GM18499 (cell line): ENCODE measurements around the gene TNFSF9.

Experiments
- ATAC-seq: cut with Tn5 transposase; IDR thresholded peaks from one replicate; pipeline ENCODE4 v1.9.1; 2021; ENCODE audit warnings: moderate number of reproducible peaks; ENCODE audit not compliant: insufficient read depth, unreplicated experiment

The TNFSF9 gene, protein sequence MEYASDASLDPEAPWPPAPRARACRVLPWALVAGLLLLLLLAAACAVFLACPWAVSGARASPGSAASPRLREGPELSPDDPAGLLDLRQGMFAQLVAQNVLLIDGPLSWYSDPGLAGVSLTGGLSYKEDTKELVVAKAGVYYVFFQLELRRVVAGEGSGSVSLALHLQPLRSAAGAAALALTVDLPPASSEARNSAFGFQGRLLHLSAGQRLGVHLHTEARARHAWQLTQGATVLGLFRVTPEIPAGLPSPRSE

DNA sequence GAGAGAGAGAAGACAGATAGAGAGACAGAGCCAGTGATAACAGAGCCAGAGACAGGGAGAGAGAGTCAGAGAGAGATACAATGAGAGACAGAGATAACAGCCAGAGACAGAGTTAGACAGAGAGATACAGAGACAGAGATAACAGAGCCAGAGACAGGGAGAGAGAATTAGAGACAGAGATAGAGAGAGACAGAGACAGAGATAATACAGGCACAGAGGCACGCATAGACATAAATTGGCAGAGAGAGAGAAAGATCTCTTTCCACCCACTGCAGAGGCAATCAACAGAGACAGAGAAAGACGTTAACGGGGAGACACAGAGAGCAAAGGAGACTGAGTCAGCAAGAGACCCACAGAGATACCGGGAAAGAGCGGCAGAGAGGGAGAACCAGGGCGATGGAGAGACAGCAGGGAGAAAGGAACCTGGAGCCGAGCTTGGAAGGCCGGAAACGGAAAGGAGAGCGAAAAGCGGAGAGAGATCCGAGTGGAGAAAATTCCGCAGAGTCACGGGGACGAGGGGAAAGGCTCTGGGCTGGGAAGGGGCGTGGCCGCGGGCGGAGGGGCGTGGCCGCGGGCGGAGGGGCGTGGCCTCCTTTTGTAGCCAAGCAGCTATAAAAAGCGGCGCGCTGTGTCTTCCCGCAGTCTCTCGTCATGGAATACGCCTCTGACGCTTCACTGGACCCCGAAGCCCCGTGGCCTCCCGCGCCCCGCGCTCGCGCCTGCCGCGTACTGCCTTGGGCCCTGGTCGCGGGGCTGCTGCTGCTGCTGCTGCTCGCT is at the start of gene TNFSF9:
TSS of gene TNFSF9 (plus strand) at position 641 of the 777 bp plus-strand sequence. CDS start at position 652, 11 bp downstream.
- ATAC-seq: no peak

DNA sequence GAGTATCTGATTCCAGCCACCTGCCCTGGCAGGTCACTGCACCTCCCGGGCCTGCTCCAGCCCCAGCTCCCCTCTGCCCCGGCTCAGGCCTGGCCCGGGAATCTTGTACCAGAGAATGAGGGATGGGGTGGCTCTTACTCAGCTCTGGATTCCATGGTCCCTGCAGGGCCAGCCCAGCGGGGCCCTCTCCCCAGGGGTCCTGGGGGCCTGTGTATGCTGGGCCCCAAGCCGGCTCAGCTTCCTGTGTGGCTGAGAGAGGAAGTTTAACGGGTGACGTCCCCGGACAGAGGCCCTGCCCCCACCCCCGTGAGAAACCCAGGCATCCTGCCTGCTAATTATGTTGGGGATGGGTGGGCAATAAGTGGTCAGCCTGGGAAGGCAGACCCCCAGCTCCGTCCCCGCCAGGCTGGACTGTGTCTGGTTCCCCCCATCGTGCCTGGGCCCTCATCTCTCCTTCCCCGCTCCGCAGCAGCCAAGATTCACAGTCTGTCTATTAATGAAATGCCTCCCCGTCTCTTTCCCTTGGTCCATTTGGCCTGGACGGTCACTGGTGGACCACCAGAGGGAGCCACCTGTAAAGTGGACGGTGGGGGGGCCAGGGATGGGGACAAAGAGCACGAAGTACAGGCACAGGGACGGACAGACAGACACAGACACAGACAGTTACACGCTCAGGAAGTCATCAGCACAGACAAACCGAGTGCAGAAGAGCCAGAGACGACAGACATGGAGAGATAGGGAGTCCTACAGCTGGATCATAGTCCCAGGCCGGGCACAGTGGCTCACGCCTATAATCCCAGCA is 49.1 kb upstream of the TNFSF9 start, which contains the start of gene DENND1C:
TSS of gene DENND1C (minus strand) at position 247 of the 802 bp plus-strand sequence. CDS start at position 155, 92 bp downstream.
- ATAC-seq: no peak

DNA sequence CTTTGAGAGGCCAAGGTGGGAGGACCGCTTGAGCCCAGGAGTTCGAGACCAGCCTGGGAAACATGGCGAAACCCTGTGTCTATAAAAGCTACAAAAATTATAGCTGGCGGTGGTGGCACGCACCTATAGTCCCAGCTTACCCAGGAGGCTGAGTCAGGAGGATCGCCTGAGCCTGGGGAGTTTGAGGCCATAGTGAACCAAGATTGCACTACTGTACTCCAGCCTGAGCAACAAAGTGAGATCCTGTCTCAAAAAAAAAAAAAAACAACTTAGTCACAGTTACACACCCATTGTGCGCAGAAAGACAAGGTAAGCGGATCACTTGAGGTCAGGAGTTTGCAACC is 48.5 kb upstream of the TNFSF9 start:
- ATAC-seq: no peak

DNA sequence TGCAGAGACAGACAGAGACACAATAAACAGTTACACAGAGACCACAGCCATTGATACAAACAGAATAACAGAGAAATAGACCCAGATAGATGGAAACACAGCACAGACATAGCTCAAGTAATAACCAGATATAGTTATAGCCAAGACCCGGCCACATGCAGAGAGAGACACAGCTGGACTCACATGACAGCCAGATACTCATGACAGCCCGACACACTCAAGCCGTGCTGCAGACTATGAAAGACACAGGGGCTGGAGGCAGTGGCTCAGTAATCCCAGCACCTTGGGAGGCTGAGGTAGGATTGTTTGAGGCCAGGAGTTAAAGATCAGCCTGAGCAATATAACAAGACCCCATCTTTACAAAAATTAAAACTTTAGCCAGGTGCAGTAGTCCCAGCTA is 47.6 kb upstream of the TNFSF9 start:
- no peak for ATAC-seq

DNA sequence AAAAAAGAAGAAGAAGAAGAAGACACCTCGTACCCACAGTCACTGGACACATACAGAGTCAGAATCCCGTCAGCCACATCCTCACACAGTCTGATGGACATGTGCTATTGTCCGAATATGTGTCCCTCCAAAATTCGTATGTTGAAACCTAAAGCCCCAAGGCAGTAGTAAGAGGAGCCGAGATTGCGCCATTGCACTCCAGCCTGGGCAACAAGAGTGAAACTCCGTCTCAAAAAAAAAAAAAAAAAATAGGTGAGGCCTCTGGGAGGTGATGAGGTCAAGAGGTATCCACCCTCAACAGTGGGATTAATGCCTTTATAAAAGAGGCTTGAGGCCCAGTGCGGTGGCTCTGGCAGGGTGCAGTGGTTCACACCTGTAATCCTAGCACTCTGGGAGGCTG is 46.6 kb upstream of the TNFSF9 start:
- ATAC-seq: no peak

DNA sequence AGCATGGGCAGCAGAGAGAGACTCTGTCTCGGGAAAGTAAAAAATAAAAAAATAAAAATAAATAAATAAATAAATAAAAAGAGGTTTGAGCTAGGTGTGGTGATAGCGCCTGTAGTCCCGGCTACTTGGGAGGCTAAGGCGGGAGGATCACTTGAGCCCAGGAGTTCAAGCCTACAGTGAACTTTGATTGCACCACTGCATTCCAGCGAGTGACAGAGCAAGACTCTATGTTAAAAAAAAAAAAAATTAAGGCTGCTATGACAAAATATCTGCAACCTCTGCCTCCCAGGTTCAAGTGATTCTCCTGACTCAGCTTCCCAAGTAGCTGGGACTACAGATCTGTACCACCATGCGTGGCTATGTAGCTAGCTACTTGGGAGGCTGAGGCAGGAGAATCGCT is 46.0 kb upstream of the TNFSF9 start:
- ATAC-seq: no peak

DNA sequence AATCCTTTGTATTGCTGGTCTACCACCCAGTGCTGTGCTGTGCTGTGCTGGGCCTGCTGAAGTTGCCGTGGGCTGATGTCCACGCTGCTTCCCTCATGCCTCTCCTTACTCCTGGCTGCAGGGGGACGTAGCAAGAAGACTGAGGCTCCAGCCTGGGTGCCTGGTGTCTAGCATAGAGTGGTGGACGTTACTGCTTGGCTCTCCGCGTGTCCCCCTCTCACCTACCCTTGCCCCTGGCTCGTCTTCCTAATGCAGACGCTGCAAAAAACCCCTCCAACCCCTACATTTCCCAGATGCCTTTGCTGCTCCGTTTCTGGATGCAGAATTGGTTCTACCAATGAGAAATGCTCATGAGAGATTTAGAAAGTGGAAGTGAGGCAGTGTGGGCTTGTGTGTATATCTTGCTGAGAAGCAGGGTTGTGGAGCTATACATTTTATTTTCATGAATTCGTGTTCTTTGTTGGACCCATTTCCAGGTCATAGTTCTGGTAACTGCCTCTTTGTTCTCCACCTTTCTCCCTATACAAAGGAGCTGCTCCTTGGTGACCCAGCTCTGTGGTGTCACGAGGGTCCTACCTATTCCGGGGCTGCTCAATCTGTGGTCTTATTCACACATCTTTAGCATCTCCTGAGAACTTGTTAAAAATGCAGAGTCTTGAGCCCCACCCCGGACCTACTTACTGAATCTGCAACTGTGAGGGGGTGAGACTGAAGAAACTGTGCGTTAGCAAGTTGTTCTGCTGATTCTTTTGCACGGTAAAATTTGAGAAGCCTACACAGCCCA is 41.4 kb upstream of the TNFSF9 start:
- ATAC-seq: no peak

DNA sequence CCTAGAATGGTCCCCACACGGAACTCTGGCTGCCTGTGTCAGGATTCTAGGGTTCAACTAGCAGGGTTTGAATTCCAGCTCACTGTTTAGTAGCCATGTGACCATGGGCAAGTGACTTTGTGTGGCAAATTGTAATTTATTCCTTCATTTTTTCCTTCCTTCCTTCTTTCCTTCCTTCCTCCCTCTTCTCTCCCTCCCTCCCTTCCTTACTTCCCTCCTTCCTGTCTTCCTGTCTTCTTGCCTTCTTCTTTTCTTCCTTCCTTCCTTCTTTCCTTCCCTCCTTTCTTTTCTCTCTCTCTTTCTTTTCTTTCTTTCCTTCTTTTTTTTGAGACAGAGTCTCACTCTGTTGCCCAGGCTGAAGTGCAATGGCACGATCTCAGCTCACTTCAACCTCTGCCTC is 40.7 kb upstream of the TNFSF9 start:
- ATAC-seq: no peak

DNA sequence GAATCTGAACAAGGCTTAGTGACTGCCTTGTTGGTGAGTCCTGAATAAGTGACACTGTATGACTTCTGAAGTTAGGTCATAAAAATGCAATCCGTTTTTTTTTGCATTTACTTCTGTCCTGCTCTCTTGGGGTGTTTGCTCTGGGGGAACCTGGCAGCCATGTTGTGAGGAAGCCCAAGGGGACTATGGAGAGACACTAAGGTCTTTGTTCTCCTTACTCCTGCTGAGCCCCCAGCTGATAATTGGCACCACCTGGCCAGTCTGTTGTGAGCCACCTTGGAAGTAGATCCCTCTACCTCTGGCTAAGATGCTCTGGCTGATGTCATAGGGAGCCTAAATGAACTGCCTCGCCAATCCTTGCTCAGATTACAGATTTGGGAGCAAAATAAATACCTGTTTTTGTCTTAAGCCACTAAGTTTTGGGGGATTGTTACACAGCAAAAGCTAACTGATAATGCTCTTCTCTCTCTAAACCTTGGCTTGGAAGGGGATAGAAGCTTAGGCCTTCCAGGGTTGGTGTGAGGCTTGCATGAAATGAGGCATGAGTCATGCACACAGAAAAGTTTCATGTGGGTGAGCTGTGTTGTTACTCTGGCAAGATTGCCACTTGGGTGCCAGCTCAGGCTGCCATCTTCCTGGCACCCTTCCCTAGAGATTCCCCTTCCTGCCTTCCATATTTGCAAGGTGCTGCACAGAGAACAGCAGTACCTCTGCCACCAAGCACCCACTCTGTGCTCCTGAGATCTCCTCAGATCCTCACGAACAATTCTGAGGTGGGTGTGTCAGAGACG is 38.8 kb upstream of the TNFSF9 start:
- no peak for ATAC-seq

DNA sequence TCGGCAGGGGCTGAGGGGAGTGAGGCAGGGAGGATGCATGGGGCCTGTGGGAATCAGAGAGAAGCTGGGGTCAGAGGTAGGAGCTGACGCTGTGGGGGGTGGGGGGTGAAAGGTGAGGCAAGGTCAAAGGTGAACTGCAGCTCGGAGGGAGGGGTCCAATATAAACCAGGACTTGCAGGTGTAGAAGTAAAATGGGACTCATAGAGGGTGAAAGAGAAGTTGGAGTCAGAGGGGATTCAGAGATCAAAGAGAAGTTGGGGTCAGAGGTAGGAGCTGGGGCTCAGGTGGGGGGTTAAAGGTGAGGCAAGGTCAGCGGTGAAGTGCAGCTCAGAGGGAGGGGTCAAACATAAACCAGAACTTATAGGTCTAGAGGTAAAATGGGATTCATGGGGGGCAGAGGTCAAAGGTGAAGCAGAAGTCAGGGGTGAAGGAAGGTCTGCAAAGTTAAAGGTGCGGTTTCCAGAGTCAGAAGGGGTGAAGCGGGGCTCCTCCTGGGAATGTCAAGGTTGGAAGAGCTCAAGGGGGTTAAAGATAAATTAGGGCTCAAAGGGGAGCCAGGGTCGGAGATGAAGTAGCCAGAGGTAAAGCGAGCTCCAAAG is 36.3 kb upstream of the TNFSF9 start:
- ATAC-seq: no peak

DNA sequence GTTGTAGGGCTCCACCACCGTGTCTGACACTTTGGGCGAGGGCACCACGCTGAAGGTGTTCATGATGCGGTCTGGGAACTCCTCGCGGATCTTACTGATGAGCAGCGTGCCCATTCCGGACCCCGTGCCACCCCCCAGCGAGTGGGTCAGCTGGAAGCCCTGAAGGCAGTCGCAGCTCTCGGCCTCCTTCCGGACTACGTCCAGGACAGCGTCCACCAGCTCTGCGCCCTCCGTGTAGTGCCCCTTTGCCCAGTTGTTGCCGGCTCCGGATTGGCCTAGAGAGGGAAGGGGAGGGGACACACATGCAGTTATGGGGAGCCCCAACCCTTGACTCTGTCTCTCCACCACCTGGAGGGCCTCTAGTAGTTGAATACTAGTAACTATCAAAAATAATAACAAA is 34.9 kb upstream of the TNFSF9 start:
- no peak for ATAC-seq

DNA sequence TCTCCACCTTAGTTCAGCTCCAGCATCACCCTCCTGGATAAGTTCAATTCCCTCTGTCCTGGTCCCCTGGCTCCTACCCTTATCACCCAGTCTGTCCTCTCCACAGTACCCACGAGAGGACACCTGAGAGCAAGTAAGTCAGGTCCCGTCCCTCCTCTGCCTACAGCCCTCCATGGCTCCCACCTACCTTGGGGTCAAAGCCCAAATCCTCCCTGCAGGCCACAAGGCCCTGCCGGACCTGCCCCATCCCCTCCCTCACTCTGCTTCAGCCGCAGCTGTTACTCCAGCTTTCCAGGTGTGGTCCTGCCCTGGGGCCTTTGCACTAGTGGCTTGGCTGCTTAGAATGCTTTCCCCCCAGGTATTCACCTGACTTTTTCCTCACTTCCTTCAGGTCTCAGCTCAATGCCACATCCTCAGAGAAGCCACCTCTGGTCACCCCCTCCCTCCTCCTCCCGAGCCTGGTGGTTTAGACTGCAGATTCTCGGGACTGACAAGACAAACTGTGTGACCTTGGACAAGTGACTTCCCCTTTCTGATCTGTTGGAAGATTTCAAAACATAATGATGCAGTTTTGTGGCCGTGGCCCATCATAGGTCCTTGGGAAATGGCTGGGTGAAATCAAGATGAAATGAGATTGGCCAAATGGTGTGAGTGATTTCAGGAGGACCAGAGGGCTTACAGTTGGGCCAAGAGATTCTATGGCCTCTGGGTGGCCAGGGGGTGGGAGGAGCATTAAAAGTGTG is 32.4 kb upstream of the TNFSF9 start:
- ATAC-seq: no peak

DNA sequence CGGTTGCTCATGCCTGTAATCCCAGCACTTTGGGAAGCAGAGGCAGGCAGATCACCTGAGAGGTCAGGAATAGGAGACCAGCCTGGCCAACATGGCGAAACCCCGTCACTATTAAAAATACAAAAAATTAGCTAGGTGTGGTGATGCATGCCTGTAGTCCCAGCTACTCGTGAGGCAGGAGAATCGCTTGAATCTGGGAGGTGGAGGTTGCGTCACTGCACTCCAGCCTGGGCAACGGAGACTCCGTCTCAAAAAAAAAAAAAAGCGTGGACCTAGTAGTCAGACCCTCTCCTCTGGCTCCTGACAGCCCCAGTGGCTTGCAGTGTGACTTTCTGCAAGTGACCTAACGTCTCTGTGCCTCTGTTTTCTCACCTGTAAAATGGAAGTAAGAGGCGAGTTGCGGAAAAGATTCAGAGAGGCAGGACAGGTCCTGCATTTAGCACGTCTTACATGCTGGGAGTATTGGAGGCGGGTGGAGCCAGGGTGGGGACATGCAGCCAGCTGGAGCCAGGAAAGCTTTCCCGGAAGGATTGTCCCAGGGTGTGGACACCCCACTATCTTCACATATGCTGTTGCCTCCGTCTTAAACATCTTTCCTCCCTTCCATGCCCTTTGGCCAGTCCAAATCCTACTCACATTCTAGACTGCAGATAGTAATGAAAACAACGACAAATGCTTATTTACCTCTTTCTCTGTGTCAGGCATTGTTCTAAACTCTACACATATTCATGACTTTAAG is 31.6 kb upstream of the TNFSF9 start:
- no peak for ATAC-seq

DNA sequence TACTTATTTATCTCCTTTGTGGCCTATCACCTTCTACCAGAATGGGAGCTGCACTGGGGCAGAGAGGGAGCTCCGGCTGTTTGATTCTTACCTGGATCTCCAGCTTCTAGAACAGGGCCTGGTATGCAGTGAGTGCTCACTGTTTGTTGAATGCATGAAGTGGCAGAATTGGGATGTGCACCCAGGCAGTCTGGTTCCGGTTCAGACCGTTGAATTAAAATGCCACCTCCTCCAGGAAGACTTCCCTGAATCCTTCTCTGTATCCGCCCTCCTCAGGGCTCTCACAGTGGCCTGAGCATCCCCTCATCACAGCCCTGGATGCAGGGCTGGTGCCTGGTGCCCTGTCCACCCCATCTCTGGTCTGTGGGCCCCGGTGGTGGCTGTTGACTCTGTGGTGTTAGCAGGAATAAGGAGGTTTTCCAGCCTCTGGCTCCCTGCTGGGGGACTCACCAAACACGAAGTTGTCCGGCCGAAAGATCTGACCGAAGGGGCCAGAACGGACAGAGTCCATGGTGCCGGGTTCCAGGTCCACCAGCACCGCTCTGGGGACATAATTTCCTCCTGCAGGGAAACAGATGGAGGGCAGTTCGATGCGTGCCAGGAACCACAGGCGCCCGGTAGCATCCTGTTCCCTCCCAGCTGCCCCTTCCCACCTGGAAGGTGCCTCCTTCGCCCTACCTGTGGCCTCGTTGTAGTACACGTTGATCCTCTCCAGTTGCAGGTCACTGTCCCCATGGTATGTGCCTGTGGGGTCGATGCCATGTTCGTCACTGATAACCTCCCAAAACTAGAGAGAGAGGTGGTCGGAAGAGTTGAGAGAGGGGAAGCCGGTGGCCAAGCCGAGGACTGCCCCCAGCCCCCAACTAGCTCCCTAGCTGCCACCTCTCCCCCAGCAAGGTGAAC is 29.7 kb upstream of the TNFSF9 start:
- ATAC-seq: no peak

DNA sequence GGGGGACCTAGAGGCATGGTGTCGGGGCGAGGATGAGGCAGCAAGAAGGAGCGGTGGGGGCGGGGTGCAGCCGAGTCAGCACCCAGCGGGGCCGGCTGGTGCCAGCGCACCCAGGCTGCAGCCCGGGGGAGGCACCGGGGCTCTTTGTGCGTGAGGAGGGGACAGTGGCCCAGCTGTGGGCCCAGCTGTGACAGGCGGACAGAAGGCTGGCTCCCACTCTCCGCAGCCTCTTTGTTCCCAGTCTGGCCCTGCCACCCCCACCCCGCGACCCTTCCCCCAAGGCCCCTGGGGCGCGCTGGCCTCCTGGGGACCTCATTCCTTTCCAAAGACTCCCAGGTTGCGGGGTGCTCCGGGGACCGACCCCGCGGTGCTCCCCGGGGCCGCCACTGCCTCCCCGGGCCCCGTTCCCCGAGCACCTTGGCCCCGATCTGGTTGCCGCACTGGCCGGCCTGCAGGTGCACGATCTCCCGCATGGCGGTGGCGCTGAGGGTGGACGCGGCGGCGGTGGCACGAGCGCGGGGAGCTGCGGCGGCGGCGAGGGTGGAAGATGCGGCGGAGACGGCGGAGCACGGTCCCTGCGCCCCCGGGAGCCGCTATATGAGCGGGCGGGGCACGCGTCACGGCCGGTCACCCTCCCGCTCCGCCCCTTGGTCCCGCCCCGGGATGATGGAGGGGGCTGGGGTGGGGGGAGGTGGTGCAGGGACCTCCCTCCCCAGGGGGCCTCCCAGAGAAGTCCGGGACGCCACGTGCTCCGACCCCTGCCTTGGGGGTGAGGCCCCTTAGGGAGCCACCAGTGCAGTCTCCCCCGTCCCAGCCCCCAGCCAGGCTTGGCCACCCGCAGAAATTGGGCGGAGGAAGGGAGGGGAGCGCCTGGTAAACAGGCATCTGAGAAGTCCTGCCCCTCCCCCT is 28.8 kb upstream of the TNFSF9 start, which contains the start of gene TUBB4A:
TSS of gene TUBB4A (minus strand) at position 570 of the 909 bp plus-strand sequence. CDS start at position 473, 97 bp downstream.
- ATAC-seq: no peak
